Right forelimb (tissue), 1 donor: ENCODE data around the gene ADGRL2.
"Not testable (repeated sequence)": the region's sequence is repeated elsewhere in the genome, so short reads cannot be mapped to it uniquely, and the experiment has no call there.

Experiments used
- DNase-seq: peaks from one replicate; pipeline ENCODE4 v3.0.0-alpha.2; 2018

The ADGRL2 gene

DNA sequence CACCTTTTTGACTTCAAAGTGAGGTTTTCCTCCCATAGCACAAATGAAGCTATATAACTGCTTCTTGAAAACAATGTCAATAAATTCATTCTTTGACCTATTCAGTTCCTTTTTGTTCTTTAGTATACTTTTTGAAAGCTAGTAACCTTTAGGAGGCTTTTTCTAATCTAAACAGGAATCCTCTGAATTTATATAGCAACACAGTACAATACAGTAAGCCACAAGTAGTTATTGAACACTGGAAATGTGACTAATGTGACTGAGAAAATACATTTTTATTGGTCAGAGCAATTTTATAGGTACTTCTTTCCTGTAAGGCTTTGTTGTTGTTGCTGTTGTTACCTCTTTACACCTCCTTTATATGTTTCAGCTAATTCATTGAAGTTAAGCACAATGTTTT, 49.8 kb downstream of the ADGRL2 start:
- no peak for DNase-seq

DNA sequence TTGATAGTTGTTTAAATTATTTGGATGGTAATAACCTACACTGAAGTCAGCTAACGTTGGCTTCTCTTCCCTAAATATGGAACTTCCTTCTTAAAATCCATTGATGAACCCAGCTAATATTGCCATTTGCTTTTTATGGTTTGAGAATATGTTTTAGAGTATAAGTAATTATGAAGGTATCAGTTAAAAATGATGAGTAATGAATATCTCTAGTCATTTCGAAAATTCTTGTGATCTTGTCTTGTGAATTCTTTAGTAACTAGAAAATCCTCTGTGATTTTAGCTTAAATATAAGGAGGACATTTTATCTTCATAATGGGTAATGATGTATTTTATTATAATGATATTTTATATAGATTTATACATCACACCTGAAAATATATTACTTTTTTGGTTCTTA, 50.5 kb downstream of the ADGRL2 start:
- DNase-seq, result no peak

DNA sequence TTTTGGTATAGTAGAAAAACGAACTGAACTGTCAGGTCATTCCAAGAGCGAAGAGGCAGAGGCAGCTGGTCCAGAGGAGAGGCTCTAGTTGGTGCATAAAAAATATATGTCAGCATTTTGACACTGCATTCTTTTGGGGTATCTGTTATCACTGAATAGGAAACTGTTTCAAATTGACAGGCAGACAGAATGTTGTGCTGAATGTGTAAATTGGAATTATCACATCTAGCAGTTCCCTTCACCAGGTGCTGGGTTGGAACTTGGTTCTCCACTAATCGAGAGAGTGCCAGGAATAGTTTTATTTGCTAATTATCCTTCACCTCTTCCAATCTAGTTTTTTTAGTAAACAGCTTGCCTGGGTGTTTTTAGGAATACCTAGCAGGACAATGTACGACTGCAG, 52.2 kb downstream of the ADGRL2 start:
- DNase-seq, result no peak

DNA sequence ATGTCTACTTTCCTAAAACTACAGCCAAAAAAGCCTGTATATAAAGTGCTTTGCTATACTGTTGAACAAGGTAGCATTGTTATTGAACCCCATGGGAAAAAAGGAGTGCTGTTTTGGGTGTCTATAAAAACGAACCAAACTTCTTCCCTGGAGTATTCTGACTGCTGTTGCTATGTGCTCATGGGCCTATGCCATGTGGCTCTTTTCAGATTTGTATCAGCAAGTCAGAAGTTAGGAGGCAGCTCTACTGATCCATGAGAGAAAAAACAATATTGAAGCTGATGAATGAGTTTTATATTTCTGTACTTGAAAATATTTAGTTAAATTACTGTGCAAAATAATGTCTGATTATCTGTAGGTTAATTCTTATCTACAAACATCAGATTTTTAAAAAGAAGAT, 66.5 kb downstream of the ADGRL2 start:
- DNase-seq, result no peak

DNA sequence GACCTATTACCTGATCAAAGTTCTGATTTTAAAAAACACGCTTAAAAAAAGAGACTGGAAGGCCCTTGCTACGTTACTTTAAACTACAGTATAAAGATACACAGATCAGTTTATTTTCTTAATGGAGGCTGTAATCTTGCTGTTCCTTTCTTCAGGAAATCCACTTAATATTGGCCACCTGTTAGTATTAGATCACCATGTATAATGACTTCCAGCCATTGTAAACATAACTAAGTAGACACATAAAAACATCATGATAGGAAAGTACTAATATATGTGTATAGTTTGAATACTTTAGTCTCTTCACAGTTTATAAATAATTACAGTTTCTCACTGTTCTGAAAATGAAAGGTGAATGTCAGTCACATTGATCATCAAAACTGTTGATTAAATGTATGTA, 68.6 kb downstream of the ADGRL2 start:
- DNase-seq, result no peak

DNA sequence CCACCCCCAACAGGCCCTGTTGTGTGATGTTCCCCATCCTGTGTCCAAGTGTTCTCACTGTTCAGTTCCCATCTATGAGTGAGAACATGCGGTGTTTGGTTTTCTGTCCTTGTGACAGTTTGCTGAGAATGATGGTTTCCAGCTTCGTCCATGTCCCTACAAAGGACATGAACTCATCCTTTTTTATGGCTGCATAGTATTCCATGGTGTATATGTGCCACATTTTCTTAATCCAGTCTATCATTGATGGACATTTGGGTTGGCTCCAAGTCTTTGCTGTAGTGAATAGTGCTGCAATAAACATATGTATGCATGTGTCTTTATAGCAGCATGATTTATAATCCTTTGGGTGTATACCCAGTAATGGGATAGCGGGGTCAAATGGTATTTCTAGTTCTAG, 70.4 kb downstream of the ADGRL2 start:
- DNase-seq, result not testable (repeated sequence)

DNA sequence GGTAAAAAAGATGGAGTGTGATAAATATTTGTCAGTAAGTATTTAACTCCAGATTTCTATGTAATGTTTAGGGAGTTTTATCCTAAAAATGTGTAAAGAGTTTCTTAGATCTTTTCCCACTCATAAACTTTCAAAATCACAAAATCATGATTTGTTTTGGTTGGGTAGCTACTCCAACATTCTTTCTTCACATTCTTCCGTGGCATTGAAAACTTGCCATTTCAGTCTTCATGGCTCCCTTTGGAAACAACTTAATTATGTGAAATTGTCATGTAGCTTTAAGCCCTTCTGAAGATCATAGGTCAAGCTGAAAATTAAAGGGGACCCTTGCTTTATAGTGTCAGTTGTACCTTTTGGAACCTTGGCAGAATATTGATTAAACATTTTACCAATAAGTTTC, 73.2 kb downstream of the ADGRL2 start:
- no peak for DNase-seq

DNA sequence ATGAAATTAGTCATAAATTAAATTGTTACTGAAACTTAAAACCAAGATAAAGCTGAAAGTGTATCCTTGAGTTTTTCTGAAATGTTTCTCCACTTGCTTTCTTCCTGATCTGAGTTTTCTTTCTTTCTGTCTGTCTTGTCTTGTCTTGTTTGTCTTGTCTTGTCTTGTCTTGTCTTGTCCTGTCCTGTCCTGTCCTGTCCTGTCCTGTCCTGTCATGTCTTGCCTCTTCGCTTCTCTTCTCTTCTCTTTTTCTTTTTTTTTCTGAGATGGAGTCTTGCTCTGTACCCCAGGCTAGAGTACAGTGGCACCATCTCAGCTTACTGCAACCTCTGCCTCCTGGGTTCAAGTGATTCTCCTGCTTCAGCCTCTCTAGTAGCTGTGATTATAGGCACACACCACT, 73.7 kb downstream of the ADGRL2 start:
- DNase-seq, result no peak

DNA sequence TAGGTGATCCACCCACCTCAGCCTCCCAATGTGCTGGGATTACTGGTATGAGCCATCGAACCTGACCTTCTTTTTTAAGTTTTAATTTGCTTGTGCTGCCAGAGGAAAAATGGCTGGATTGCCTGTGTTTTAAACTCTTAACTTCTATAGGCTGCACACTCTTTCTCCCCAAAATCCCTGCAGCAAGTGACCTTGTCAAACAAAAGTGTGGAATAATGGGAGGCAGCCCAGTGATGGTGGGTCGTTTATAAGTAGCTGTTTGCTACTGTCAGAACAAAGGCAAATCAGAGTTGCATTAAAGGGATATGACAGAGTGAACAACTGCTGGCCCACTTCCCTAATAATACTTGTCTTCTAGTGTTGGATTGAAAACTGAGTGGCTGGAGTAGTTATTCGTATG, 74.2 kb downstream of the ADGRL2 start:
- no peak for DNase-seq

DNA sequence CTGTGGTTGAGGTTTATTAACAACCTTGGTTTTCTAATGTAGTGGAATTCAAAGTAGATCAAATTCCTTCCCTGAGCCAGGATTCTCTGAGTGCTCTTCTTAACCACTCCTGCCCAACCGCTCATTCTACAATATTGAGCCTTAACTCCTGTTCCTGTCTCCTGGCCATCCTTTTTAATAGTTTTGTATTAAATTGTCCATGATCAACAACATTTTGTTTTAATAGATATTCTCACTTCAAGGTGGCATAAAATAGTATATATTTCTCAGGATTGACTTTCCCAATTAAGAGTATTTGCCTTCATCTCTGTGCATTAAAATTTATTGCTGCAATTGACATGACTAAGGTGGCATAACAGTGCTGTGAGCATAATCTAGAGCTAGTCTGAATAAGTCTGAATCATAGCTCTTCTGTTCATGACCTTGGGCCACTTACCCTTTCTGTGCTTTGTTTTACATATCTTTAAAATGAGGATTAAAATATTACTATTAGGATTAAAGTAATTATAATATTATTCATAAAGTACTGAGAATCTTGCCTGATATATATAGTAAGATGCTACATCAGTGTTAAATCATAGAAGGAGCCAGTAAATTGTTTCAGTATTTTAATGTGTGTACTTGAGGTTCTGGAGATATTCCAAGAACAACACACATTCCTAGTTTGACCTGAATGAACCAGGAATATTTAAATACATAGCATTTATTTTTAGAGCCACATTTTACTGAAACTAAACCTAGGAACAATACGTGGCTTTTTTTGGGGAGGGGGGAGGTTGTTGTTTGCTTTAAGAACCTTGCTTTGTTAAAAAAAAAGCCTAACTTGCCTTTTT, 76.4 kb downstream of the ADGRL2 start:
- DNase-seq, result no peak

DNA sequence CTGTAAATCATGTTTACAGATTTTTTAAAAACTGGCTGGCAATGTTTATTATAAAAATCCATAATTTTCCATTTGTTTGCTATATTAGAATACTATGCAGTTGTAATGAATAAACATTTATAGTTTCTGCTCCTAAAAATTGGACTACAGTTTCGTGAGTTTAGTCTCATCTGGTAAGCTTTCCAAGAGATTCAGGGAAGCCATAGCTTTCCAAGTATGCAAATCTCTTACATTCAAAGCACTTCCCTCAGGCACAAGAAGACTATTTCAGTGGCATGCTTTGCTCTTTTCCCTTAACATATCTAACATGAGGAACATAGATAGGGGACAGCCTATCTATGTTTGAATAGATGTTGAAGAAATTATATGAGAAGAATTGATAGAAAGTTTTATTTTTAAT, 77.2 kb downstream of the ADGRL2 start:
- no peak for DNase-seq

DNA sequence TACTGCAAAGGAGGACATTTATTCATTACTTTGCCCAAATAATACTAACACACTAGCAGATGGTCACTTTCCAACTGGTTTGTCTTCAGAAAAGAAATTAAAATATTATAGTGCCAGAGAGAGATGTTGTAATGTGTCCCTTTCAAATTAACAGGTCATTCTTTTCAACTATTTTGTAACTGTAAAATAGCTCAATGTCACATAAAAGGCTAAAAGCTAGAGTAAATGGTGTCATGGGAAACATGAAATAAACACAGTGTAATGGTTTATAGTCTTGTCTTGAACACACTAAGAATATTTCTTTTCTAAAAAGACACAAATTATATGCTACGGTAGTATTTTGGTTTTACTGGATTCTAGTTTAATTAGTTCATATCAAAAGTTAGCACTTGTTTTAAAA, 77.8 kb downstream of the ADGRL2 start:
- no peak for DNase-seq

DNA sequence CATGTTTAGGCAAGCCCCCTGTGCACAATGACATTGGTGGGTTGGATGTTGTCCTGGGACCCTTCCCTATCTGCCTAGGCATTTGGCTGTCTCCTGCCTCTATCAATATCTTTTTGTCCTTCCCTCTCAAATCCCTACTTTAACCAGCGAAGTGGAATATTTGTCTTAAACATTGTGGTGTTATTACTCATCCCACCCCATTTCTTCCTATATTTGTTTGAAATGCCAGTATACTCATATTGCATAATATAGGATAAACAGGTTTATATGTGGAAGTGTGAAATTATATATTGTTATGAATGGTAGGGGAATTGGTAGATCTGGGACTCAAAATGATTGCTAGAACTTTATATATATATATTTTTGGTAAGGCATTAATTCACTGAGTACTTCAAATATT, 80.0 kb downstream of the ADGRL2 start:
- no peak for DNase-seq

DNA sequence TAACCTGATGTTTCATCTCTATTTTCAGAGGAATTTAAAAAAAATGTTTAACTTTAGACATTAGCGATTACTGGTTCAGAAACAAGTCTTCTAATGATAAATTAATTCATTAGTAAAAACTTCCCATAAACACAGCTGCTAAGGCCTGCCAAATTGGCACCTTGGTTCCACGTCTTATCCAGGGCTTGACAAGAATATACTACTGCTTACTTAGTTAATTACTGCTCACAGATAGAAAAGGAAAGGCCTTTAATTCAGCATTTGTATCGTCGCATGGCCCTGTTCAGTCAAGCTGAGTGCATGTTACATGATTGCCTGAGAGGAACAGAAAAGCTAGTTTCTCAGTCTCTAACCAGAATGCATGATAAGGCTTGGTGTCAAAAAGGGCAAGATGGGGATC, 84.6 kb downstream of the ADGRL2 start:
- DNase-seq, result no peak

DNA sequence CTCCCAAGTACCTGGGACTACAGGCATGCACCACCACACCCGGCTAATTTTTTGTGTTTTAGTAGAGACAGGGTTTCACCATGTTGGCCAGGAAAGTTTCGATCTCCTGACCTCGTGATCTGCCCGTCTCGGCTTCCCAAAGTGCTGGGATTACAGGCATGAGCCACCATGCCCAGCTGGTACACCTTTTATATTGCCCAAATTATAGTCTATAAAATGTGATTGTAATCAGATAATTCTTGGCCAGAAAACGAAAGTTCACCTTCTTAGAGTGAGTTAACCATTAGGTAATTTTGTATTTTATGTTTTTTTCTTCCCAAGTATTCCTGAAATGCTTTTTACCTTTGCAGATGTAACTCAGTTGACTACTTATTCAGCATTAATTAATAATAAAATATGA, 85.6 kb downstream of the ADGRL2 start:
- not testable (repeated sequence) for DNase-seq

DNA sequence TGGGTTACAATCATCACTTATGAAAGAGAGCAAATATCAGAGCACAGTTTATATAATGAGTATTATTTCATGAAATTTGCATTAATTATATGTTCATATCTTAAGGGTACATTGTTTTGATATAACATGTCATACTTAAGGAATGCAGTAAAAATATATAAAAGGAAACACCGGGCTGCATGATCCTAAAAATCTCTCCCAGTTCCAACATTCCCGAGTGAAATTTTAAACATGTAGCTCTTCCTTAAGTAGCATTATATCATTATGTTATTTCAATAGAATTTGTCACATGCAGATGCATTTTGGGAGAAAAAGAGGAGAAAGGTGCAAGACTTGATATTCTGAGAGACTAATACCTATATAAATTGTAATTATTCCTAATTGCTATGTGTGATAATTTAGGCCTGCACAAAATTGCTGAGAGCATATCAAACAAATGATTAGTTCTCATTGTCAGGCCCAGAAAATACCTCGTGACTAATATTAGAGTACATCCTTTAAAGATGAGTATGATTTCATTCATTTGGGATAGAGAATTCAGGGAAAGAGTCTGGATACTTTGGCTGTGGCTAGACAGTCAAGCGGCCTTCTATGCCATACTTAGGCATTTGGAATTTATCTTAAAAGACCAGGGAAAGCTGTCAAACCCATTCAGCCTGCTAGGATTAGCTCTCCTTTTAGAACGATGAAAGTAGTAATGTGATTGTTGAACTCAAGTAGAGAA, 86.8 kb downstream of the ADGRL2 start:
- DNase-seq, result no peak

DNA sequence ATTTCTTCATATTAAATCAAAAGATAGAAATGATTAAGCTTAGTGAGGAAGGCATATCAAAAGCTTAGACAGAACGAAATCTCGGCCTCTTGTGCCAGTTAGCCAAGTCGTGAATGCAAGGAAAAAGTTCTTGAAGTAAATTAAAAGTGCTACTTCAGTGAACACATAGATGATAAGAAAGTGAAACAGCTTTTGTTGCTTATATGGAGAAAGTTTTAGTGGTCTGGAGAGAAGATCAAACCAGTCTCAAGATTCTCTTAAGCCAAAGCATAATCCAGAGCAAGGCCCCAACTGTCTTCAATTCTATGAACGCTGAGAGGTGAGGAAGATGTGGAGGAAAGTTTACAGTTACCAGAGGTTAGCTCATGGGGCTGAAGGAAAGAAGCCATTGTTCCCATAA, 88.4 kb downstream of the ADGRL2 start:
- no peak for DNase-seq

DNA sequence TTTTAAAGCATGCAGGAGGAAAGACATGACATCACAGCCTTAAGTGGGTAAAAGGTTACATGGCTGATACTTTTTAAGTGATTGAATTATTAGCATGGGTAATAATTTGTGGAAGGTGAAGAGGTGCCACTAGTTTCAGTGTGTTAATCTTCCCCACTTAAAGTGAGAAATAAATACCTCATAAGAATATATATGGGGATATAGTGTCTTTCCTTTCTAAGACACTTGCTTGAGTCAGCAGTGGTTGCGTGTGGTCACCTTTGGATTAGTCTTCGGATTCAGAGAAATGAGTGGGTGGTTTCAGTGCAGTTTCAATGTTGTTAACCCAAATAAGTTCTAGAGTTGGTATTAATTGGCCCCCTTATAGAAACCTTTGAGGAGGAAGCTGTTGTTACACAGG, 94.1 kb downstream of the ADGRL2 start:
- DNase-seq, result no peak

DNA sequence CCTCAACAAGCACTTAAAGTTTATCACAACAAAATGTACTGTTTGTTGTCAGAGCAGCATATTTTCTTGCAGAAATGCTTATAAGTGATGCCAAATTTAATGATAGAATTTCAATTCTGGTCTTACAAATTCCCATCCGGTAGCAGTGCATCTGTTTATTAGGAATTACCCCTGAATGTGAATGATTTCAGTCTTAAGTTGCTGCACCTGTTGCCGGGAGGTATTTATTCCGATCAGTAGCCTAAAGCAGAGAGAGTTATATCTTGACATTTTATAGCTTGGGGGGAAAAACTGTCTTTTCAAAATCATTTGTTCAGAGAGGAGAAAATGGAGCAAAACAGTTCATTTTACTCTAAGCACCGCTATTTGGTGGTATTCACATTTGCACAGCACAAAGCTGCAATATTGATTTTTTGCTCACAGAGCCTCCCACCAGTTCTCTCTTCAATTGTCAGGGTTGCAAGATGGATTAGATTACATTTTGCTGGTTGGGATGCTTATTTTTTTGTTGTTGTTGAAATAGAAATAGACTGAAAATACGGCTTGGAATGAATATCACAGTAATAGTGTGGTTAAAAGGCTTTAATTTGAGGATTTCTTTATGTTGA, 98.6 kb downstream of the ADGRL2 start:
- no peak for DNase-seq

DNA sequence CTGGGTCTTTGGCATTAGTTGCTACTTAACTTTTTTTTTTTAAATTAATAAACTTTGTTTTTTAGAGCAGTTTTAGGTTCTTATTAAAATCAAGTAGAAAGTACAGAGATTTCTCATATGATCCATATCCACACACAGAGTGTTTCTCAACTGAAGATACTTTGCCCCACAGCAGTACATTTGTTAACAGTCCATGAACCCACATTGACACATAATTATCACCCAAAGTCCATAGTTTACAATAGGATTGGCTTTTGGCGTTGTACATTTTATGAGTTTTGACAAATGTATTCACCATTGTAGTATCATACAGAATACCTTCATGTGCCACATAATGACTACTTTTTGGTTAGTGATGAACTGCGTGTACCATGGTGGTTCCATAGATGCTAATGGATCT, 106.8 kb downstream of the ADGRL2 start:
- DNase-seq, result no peak

DNA sequence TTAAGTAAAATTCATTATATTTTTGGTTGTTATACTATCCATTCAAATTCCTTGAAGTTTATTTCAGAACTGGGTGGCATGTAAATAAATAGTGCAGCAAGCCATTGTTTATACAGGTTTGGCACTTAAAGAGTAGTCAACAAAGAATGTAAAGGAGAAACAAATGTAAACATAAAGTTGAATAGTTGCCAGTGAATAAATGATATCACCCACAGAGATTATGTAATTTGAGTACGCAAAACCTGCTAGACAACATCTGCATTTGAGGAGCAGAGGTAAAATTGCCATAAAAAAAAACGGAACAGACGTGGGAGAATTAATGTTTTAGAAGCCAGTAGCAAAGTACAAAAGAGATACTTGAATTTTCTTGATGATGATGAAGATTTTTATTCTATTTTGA, 111.6 kb downstream of the ADGRL2 start:
- no peak for DNase-seq

DNA sequence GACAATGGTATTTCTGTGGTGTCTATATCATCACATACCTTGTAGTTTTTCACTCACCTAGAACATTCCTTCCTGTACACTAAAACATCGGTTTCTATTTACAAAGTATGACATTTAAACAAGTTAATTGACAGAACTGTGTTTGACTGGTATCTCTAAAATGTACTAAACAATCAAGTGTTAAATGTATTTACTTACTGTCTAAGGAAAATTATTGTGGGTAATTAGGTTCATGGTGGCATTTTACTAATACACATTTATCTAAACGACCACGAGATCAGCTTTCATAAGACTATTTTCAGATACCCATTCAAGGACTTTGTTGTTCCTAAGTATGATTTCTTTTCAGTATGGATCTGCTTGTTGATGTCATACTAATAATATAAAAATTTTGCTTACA, 115.2 kb downstream of the ADGRL2 start:
- DNase-seq, result no peak

DNA sequence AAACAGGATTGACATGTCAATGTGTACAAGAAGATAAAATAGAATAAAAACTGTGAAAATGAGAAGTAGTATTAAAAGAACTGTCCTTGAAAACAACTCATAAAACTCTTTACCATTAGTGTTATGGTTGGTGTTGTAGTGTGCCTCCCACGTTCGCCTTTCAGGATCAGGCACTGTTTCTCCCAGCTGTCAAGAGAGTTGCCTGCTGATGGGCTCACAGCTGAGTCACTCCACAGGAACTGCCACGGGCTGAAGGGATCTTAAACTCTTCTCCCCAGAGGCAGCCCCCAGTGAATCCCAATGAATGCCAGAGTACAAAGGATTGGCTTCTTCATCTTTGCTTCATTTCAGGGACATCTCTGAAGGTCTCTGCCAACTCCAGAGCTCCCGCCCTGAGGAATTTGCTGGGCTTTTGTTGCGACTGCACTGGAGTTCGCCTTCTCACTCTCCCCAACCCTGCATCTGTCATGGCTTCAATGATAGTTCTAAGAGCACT, 119.6 kb downstream of the ADGRL2 start:
- DNase-seq, result no peak

DNA sequence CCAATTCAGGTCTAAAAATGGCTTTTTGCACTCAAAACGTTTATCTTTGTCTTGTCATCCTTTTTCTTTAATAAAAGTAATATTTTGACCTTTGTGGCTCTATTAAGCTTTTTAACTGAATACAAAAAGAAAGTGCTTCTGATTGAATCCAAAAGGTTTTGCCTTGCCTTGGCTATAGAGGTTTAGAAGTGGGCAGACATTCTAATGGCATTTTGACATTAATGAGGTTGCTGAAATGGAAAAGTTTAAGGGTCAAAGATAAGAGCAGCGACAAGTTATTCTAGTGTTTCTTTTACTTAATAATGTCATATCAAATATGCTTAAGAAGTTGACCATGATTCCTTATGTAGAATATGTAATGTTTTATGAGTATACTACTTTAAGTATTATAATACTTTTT, 120.2 kb downstream of the ADGRL2 start:
- DNase-seq, result no peak
